Activated gamma-delta T cell treated with anti-CD3 and anti-CD28 coated beads, Interleukin-2, amount 50 U/mL, for 16 hours (primary cell): ENCODE measurements around the gene ANTXRL.
"Not testable (repeated sequence)": the region's sequence is repeated elsewhere in the genome, so short reads cannot be mapped to it uniquely, and the experiment has no call there.

ENCODE experiments used
- DNase-seq: peaks from one replicate; pipeline ENCODE4 v3.0.0-alpha.2; 2020; ENCODE audit warnings: low read depth

ANTXRL gene

GRCh38 chr10:46286991-46287693 lies at the start of gene ANTXRL:
TSS of gene ANTXRL (plus strand) at chr10:46286997. CDS start at chr10:46287263, 266 bp downstream.
- no peak for DNase-seq

- no peak for DNase-seq
Measured at GRCh38 chr10:46237815-46238510, 48.8 kb upstream of the ANTXRL start.

GRCh38 chr10:46239247-46239646 lies 47.5 kb upstream of the ANTXRL start:
- no peak for DNase-seq

GRCh38 chr10:46239993-46240683 lies 46.7 kb upstream of the ANTXRL start:
- no peak for DNase-seq

- no peak for DNase-seq
Measured at GRCh38 chr10:46240684-46241565, 45.9 kb upstream of the ANTXRL start.

- no peak for DNase-seq
Measured at GRCh38 chr10:46245381-46245900, 41.4 kb upstream of the ANTXRL start.

- DNase-seq = not testable (repeated sequence)
Measured at GRCh38 chr10:46246400-46247180, 40.2 kb upstream of the ANTXRL start.

GRCh38 chr10:46247181-46247475 lies 39.7 kb upstream of the ANTXRL start:
- DNase-seq = no peak

- DNase-seq = no peak
Measured at GRCh38 chr10:46247808-46248569, 38.8 kb upstream of the ANTXRL start.

- no peak for DNase-seq
Measured at GRCh38 chr10:46248651-46249146, 38.1 kb upstream of the ANTXRL start.

GRCh38 chr10:46249617-46250344 lies 37.0 kb upstream of the ANTXRL start:
- DNase-seq = not testable (repeated sequence)

GRCh38 chr10:46250481-46250880 lies 36.3 kb upstream of the ANTXRL start:
- DNase-seq = no peak

GRCh38 chr10:46250898-46251856 lies 35.6 kb upstream of the ANTXRL start:
- DNase-seq = no peak

- DNase-seq = no peak
Measured at GRCh38 chr10:46251857-46252847, 34.6 kb upstream of the ANTXRL start.

- no peak for DNase-seq
Measured at GRCh38 chr10:46253076-46254006, 33.5 kb upstream of the ANTXRL start.

GRCh38 chr10:46254007-46254383 lies 32.8 kb upstream of the ANTXRL start:
- DNase-seq = no peak
